Ovary (tissue), 9 donors: Measurements from ENCODE around the gene ACACB. TPM values are rescaled to one million over a fixed set of nuclear protein-coding genes. Genes with fewer than 3 reads are reported as not detected.

Experiments
- DNase-seq, 5 donors: peaks; one replicate each; pipeline ENCODE4 v3.0.0-alpha.2; 2019 to 2020
- H3K27ac ChIP-seq, 2 donors: fragments of 200-600 bp; one replicate each; pipeline versions ENCODE4 v1.5.1 to v1.8.0; 2019 to 2022
- H3K27me3 ChIP-seq: fragments of 200-600 bp; one replicate; pipeline ENCODE4 v1.8.0; 2022
- H3K36me3 ChIP-seq: fragments of 200-600 bp; sonication (generic); one replicate; pipeline ENCODE4 v1.5.1; 2019
- H3K4me1 ChIP-seq: one replicate; pipeline ENCODE4 v1.8.1; 2013; ENCODE audit warnings: mild to moderate bottlenecking, moderate library complexity; ENCODE audit not compliant: insufficient read depth
- H3K4me3 ChIP-seq: fragments of 200-600 bp; sonication (generic); one replicate; pipeline ENCODE4 v1.5.1; 2017
- H3K9me3 ChIP-seq, 2 donors: fragments of 200-600 bp in 1 of 2; sonication (generic) in 1 of 2; one replicate each; pipeline versions ENCODE4 v1.5.1 to v1.8.1; 2013 to 2019; ENCODE audit warnings: mild to moderate bottlenecking in 1 of 2, moderate library complexity in 1 of 2
- EP300 ChIP-seq: sonication (generic); formaldehyde crosslinking; IDR thresholded peaks from one replicate; pipeline ENCODE4 v1.6.1; 2017; ENCODE audit warnings: antibody characterized with exemption
- POLR2A ChIP-seq: fragments of 450-650 bp; IDR thresholded peaks from one replicate; pipeline ENCODE4 v1.6.1; 2017; ENCODE audit warnings: antibody characterized with exemption, mild to moderate bottlenecking, moderate library complexity
- WGBS, 3 donors: extraction: QIAGEN DNeasy Blood & Tissue Kit in 1 of 3; methylation state at CpG; one replicate each; pipeline versions ENCODE4 v1.1.5 to v1.1.7; 2013 to 2017; 5-methylcytosine and 5-hydroxymethylcytosine counted together
- intact Hi-C, 4 donors: fragments of 100-400 bp; cut with DNase I; formaldehyde crosslinking; loops; one replicate each; pipeline versions ENCODE4 v1.11.0 to v1.15.1; 2022 to 2023
- polyA plus RNA-seq, 2 donors: library from polyadenylated mRNA; stranded (reverse); fragments of 200-250 nt in 1 of 2; fragments of 350-450 nt in 1 of 2; fragmentation: Illumina TruSeq in 1 of 2; extraction: RNeasy Lipid Tissue Mini Kit (QIAGEN cat#74804) in 1 of 2; gene quantifications; one replicate each; pipeline ENCODE4 v1.2.3, GENCODE V29; 2013 to 2014
- total RNA-seq, 7 donors: library from RNA; depleted of rRNA in 2 of 7; stranded (reverse); fragments of >200 nt in 2 of 7; fragmentation: NEBNext Ultra II Directional in 3 of 7; extraction: Animal tissue kit (Norgen Biotek cat#: 25700) in 3 of 7; gene quantifications; one replicate each; pipeline versions ENCODE4 v1.1.0 to v1.2.4, GENCODE V29; 2016 to 2023
- TF ChIP-seq, protein P1 (sequence below), 3 donors: fragments of 450-650 bp in 2 of 3; fragments of 200-600 bp in 1 of 3; IDR thresholded peaks; one replicate each; pipeline versions ENCODE4 v1.5.1 to v1.8.0; 2016 to 2022; ENCODE audit warnings: antibody characterized with exemption in 3 of 3, mild to moderate bottlenecking in 1 of 3
- donor health status: DM: no; HTN: no; CAD: no; lungs with moderate emphysema.
- donor health status: DM: no; HTN: no; CAD: no.
- donor health status: Bipolar disorder and iron deficiency.
- donor health status: DM: yes; HTN: yes; CAD: no.
- donor health status: DM: no; HTN: no; CAD: no.
- donor health status: DM: yes; HTN: yes; CAD: no.

ACACB gene
- total and polyA plus RNA-seq, 9 donors: 20.5 to 56.5 (median 40.4) TPM

DNA sequence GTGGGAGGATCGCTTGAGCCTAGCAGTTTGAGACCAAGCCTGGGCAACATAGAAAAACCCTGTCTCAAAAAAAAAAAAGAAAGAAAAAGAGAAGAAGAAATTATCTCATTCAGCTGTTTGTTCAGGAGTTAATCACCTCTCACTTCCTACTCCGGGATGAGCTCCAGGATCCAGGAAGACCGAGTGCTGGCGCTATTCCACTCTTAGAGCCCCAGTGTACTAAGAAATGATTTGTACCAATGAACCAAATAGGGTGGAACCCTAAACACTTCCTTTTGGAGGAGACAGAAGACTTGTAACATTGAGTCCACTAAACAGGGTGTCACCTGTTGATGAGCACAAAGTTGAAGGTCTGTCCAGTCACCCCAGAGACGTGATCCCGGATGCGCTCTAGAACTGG is 26.7 kb upstream of the ACACB start:
- peaks cover 3% of the 10 kb centered on the region for H3K4me1 ChIP-seq
- H3K27me3 ChIP-seq: no peaks in the 10 kb centered on the region
- no peak overlapping the region for H3K27ac ChIP-seq
- DNase-seq: no peak
- 70 to 78% (median 76%) methylated on average over 7 of the region's 7 CpGs for WGBS, 3 donors
- TF ChIP-seq POLR2A: no peak
- H3K4me3 ChIP-seq: no peak overlapping the region
- no peaks in the 10 kb centered on the region for H3K9me3 ChIP-seq
- intact Hi-C loops: loop anchor here (5.0 to 10.0 kb wide), 5 partner anchors 235 to 525 kb away; partner anchors contain the start of genes ISCU (in 1 of the 4), SART3 (in 1 of the 4) and SSH1 (in 1 of the 4)
- no peaks in the 10 kb centered on the region for H3K36me3 ChIP-seq

DNA sequence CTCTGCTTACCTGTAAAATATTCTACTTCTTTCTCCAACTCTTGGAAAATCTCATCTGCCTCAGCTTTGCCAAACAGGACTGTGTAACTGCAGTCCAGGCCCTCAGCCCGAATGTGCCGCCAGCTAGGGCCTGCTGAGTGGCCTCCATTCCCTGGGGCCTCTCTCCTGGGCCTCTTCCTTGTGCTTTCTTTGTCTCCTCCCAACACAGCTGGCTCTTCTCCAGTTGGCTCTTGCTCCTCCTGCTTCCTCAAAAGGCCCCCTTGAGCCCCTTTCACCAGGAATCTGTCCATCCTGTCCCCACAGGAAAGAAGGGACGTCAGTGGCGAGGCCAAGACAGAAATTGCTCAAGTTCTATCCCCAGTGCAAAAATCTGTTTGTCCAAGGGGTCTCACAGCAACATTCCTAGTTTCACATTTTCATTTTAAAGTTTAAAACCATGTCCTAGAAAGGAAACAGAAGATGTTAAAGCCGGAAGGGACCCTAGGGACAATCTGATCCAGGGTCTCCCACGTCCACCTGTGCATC is 23.8 kb upstream of the ACACB start:
- no peaks in the 10 kb centered on the region for H3K36me3 ChIP-seq
- WGBS, 3 donors: 38 to 47% (median 44%) methylated on average over 6 of the region's 6 CpGs
- no peaks in the 10 kb centered on the region for H3K9me3 ChIP-seq
- intact Hi-C loops: loop anchor here (5.0 to 10.0 kb wide), 5 partner anchors 238 to 528 kb away; partner anchors contain the start of genes ISCU (in 1 of the 4), SART3 (in 1 of the 4) and SSH1 (in 1 of the 4)
- peak overlapping the region; percentile 48 for H3K4me3 ChIP-seq
- peaks cover 6% of the 10 kb centered on the region for H3K4me1 ChIP-seq
- TF ChIP-seq POLR2A (no peak), EP300 (no peak)
- TF ChIP-seq, protein P1, sequence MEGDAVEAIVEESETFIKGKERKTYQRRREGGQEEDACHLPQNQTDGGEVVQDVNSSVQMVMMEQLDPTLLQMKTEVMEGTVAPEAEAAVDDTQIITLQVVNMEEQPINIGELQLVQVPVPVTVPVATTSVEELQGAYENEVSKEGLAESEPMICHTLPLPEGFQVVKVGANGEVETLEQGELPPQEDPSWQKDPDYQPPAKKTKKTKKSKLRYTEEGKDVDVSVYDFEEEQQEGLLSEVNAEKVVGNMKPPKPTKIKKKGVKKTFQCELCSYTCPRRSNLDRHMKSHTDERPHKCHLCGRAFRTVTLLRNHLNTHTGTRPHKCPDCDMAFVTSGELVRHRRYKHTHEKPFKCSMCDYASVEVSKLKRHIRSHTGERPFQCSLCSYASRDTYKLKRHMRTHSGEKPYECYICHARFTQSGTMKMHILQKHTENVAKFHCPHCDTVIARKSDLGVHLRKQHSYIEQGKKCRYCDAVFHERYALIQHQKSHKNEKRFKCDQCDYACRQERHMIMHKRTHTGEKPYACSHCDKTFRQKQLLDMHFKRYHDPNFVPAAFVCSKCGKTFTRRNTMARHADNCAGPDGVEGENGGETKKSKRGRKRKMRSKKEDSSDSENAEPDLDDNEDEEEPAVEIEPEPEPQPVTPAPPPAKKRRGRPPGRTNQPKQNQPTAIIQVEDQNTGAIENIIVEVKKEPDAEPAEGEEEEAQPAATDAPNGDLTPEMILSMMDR (IDR thresholded peaks at IDR 0.05): no peak
- no peak for DNase-seq
- no peaks in the 10 kb centered on the region for H3K27me3 ChIP-seq
- H3K27ac ChIP-seq: peak overlapping the region in 1 of 2 donors; percentile 63

DNA sequence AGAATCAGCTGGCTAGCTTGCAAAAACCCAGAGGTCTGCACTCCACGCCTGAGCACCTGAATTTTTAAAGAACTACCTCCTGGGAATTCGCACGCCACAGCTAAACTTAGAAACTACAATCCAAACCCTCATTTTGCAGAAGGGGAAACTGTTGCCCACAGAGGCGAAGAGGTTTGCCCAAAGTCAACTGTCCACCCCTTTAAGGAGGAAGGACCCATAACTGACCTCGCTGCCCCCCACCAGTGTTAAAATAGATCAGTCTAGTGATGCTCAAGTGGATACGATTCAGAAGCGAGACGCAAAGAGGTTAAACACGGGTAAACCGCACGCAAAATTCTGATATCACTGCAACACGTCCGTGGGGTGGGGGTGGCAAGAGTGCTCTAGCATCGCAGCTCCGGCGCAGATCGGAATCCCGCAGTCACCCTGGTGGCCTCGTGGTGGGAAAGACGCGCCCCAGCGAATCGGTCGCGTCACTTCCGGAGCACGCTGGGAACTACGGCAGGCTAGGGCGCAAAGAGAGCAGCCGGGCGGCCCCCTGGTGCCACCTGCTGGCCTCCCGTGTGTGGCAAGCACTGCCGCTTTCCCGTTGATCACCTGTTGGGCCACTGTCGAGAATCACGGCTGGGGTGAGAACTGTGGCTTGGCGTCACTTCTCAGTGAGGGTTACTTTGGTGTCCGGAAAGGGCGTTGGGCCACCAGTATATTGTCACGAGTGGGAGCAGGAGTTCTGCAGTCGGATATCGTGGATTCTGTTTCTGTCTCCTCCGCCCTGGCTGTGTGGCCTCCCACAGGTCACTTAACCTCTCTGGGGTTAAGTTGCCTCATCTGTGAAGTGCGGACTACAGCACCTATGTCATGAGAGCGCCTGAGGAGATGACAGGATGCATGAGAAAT is 23.1 kb upstream of the ACACB start, which contains the start of gene ALKBH2:
ALKBH2 (minus strand) TSS at position 451 of the 897 bp plus-strand sequence. CDS start 686 bp downstream, outside the sequence.
- Histone ChIP-seq H3K4me1 (peaks cover 7% of the 10 kb centered on the region), H3K27me3 (no peaks in the 10 kb centered on the region), H3K27ac (peak within 1 kb of the TSS in 1 of 2 donors; percentile 63), H3K4me3 (peak within 1 kb of the TSS; percentile 48), H3K36me3 (no peaks in the 10 kb centered on the region), H3K9me3 (no peaks in the 10 kb centered on the region)
- intact Hi-C loops: loop anchor here (5.0 to 10.0 kb wide), 5 partner anchors 238 to 528 kb away; partner anchors contain the start of genes ISCU (in 1 of the 4), SART3 (in 1 of the 4) and SSH1 (in 1 of the 4)
- DNase-seq: peak; percentile 89 to 95 (median 93)
- 2 to 4% (median 3%) methylated on average over 45 of the region's 45 CpGs for WGBS, 3 donors
- peak; percentile 27 for TF ChIP-seq POLR2A
- peak; percentile 79 for TF ChIP-seq EP300
- TF ChIP-seq, protein P1 (IDR thresholded peaks at IDR 0.05): peak; percentile 96 to 98 (median 97)

DNA sequence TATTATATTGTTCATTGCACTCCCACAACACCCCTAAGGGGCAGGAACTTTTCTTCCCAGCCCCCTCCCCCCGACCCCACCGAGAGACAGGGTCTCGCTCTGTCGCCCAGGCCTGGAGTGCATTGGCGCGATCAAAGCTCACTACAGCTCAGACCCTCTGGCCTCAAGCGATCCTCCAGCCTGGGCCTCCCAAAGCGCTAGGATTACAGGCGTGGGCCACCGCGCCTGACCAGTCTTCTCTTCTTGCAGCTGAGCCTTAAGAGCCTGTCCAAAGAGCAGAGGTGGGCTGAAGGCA is 19.3 kb upstream of the ACACB start:
- H3K4me3 ChIP-seq: peak overlapping the region; percentile 32
- intact Hi-C loops: loop anchor here in 3 of 4 donors (5.0 to 10.0 kb wide), 5 partner anchors 242 to 535 kb away; partner anchors contain the start of genes ISCU (in 2 of the 3), SART3 (in 2 of the 3) and SSH1 (in 1 of the 3)
- 17 to 27% (median 23%) methylated on average over 11 of the region's 11 CpGs for WGBS, 3 donors
- TF ChIP-seq, protein P1 (IDR thresholded peaks at IDR 0.05): no peak
- TF ChIP-seq EP300: no peak
- no peak for TF ChIP-seq POLR2A
- H3K36me3 ChIP-seq: no peaks in the 10 kb centered on the region
- DNase-seq: no peak
- no peaks in the 10 kb centered on the region for H3K27me3 ChIP-seq
- no peaks in the 10 kb centered on the region for H3K9me3 ChIP-seq
- H3K27ac ChIP-seq: no peak overlapping the region
- H3K4me1 ChIP-seq: peaks cover 7% of the 10 kb centered on the region
